OCI-LY3 (cell line): ENCODE results near the gene SLC13A1.
"Not testable (repeated sequence)": the region's sequence is repeated elsewhere in the genome, so short reads cannot be mapped to it uniquely, and the experiment has no call there.

Experiments
- H2AFZ ChIP-seq: fragments of 200-600, 300-600 bp; shearing (Covaris generic); 2 replicates; pipeline ENCODE4 v1.6.0; 2014; ENCODE audit warnings: antibody characterized with exemption, low read depth, low read length
- H3K27ac ChIP-seq: fragments of 200-600, 300-600 bp; sonication (generic); 2 replicates; pipeline ENCODE4 v1.5.1; 2014; ENCODE audit warnings: mild to moderate bottlenecking, low read length, moderate library complexity, mixed read lengths
- H3K27me3 ChIP-seq: fragments of 200-600, 300-600 bp; sonication (generic); 2 replicates; pipeline ENCODE4 v1.6.1; 2014; ENCODE audit warnings: low read depth, low read length, mixed read lengths
- H3K36me3 ChIP-seq: fragments of 200-600, 300-600 bp; sonication (generic); replicated peaks from 2 replicates; pipeline ENCODE3; 2014; ENCODE audit warnings: low read depth, low read length, mixed read lengths
- H3K4me1 ChIP-seq: fragments of 300-600, 200-600 bp; sonication (generic); 2 replicates; pipeline ENCODE4 v1.6.1; 2014; ENCODE audit warnings: low read length, mixed read lengths
- H3K4me2 ChIP-seq: fragments of 200-600, 300-600 bp; sonication (generic); 2 replicates; pipeline ENCODE4 v1.6.1; 2014; ENCODE audit warnings: low read length, mixed read lengths
- H3K4me3 ChIP-seq: fragments of 300-600, 200-600 bp; sonication (generic); 2 replicates; pipeline ENCODE4 v1.5.1; 2014; ENCODE audit warnings: antibody characterized with exemption, mild to moderate bottlenecking, low read length, moderate library complexity
- H3K79me2 ChIP-seq: fragments of 300-600, 200-600 bp; shearing (Covaris generic); 2 replicates; pipeline ENCODE4 v1.6.1; 2014; ENCODE audit warnings: mild to moderate bottlenecking, low read length, mixed read lengths
- H3K9ac ChIP-seq: fragments of 300-600, 200-600 bp; shearing (Covaris generic); 2 replicates; pipeline ENCODE4 v1.6.0; 2014; ENCODE audit warnings: mild to moderate bottlenecking, low read length, moderate library complexity
- H3K9me3 ChIP-seq: fragments of 200-600, 300-600 bp; shearing (Covaris generic); 2 replicates; pipeline ENCODE4 v1.6.1; 2014; ENCODE audit warnings: low read length, mixed read lengths; ENCODE audit not compliant: insufficient read depth
- H4K20me1 ChIP-seq: fragments of 200-600, 300-600 bp; sonication (generic); 2 replicates; pipeline ENCODE4 v1.6.1; 2016; ENCODE audit warnings: low read length, mixed read lengths; ENCODE audit not compliant: insufficient read depth
- EZH2phosphoT487 ChIP-seq: fragments of 200-600 bp; shearing (Covaris generic); IDR thresholded peaks from 2 replicates; pipeline ENCODE4 v1.6.1; 2018; ENCODE audit warnings: antibody characterized with exemption, mixed run types, low read depth
- TF ChIP-seq, protein P1 (sequence below): fragments of 200-600, 300-600 bp; sonication (generic); IDR thresholded peaks from 2 replicates; pipeline ENCODE4 v1.5.1; 2014; ENCODE audit warnings: antibody characterized with exemption, low read length, low read depth

The SLC13A1 gene

DNA sequence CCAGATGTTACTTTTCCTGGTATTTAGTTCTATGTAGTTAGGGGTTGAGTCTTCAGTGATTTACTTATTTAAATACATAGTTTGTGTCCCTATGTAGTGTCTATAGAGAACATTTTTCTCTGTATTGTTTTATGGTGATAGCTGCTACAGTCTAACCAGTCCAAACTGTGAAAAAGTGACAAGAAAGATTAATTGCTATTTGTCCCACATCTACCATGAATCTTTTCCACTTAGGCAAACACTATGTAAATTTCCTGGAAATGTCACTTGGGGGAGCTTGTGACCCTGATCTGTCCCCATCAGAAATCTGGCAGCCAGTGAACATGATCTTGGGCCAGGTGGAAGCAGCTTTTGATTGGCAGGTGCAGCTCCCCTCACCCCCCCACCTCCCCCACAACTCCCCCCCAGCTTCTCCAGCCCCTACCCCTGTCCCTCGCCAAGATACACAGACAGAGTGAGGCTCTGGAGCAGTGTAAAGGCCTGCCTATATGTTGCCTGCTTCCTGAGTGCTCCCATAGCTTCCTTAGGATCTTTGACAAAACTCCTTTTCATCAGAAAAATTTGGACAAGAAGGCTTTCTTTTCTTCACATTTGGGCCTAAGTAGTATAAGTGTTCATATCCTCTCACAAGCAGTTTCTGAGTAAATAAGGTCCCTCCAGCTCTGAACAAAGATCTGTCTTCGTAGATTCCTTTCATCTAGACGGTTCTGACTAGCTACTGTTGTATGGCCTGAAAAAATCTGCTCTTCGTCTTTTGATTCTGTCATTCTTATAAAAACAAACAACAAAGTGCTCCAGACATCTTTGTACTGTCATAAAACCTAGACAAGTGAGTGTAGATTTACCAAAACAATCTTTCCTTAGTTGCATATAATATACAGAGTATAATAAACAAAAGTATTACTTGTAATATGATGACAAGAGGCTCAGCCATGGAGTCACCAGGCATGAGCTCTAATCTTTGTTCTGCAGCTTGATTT is 31.5 kb upstream of the SLC13A1 start:
- no peak overlapping the region for H2AFZ ChIP-seq
- no peaks in the 10 kb centered on the region for H3K36me3 ChIP-seq
- no peak overlapping the region for H3K9ac ChIP-seq
- H4K20me1 ChIP-seq, result no peaks in the 10 kb centered on the region
- no peaks in the 10 kb centered on the region for H3K4me1 ChIP-seq
- H3K9me3 ChIP-seq, result no peaks in the 10 kb centered on the region
- no peaks in the 10 kb centered on the region for H3K27me3 ChIP-seq
- TF ChIP-seq, protein P1, sequence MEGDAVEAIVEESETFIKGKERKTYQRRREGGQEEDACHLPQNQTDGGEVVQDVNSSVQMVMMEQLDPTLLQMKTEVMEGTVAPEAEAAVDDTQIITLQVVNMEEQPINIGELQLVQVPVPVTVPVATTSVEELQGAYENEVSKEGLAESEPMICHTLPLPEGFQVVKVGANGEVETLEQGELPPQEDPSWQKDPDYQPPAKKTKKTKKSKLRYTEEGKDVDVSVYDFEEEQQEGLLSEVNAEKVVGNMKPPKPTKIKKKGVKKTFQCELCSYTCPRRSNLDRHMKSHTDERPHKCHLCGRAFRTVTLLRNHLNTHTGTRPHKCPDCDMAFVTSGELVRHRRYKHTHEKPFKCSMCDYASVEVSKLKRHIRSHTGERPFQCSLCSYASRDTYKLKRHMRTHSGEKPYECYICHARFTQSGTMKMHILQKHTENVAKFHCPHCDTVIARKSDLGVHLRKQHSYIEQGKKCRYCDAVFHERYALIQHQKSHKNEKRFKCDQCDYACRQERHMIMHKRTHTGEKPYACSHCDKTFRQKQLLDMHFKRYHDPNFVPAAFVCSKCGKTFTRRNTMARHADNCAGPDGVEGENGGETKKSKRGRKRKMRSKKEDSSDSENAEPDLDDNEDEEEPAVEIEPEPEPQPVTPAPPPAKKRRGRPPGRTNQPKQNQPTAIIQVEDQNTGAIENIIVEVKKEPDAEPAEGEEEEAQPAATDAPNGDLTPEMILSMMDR, result no peak
- no peak for TF ChIP-seq EZH2phosphoT487
- H3K27ac ChIP-seq, result no peak overlapping the region
- H3K79me2 ChIP-seq, result no peaks in the 10 kb centered on the region
- no peak overlapping the region for H3K4me3 ChIP-seq
- no peak overlapping the region for H3K4me2 ChIP-seq

DNA sequence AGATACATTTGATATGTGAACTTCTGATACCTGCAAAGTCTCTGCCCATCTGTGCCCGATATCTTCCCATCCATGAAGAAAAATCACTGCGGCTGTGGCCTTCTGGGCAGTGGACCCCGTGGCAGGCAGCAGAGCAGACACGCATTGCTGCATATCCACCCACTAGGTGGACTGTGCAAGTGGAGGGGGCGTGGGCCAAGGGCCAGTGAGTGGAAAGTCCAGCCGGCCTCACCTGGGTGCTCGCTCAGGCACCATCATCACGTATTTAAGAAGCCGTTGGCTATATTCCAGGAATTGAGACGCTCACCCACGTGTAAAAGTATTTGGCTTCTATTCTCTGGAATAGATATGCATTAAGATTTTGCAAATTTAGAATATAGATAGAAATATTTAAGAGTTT is 30.8 kb upstream of the SLC13A1 start:
- H3K27me3 ChIP-seq, result no peaks in the 10 kb centered on the region
- no peaks in the 10 kb centered on the region for H3K9me3 ChIP-seq
- no peaks in the 10 kb centered on the region for H3K4me1 ChIP-seq
- no peak overlapping the region for H3K4me3 ChIP-seq
- H2AFZ ChIP-seq, result no peak overlapping the region
- H3K36me3 ChIP-seq, result no peaks in the 10 kb centered on the region
- H3K9ac ChIP-seq, result no peak overlapping the region
- H3K27ac ChIP-seq, result no peak overlapping the region
- H4K20me1 ChIP-seq, result no peaks in the 10 kb centered on the region
- no peaks in the 10 kb centered on the region for H3K79me2 ChIP-seq
- no peak overlapping the region for H3K4me2 ChIP-seq
- TF ChIP-seq, protein P1, result no peak
- TF ChIP-seq EZH2phosphoT487, result no peak

DNA sequence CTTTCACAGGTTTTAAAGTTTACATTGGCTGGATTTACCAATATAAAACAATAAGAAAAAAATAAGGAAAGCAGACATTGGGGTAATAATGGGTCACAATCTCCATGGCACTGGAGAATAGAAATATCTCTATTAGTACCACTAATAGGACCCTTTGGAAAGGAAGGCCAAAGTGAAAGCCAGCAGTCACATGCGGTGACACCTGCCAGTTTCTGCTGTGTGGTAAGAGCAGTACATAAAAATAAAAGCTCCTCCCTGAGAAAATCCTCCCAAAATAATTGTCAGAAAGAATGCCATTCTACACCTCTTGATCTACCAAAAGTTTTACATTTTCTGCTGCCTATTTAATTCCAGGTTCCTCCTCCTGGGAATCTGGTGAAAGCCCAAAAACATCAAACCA is 30.4 kb upstream of the SLC13A1 start:
- Histone ChIP-seq H4K20me1 (no peaks in the 10 kb centered on the region), H3K36me3 (no peaks in the 10 kb centered on the region), H3K4me3 (no peak overlapping the region), H2AFZ (no peak overlapping the region), H3K4me2 (no peak overlapping the region), H3K27me3 (no peaks in the 10 kb centered on the region), H3K79me2 (no peaks in the 10 kb centered on the region), H3K9me3 (no peaks in the 10 kb centered on the region), H3K9ac (no peak overlapping the region), H3K4me1 (no peaks in the 10 kb centered on the region), H3K27ac (no peak overlapping the region)
- TF ChIP-seq, protein P1, result no peak
- no peak for TF ChIP-seq EZH2phosphoT487

DNA sequence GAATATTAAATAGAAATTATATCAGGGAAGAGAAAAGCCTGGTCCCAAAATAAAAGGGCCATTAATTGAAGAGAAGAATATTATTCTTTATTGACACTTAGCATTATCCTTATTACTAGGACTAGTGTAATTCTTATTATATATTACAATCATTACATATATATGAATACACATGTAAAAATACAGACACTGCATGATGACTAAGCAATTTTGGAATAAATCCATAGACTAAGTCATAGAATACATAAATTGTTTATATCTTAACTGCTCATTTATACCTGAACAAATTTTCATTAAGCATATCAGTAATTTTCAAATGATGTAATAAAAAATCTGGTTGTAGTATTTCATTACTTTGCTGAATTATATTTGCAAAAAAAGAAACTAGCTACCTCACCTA is 29.7 kb upstream of the SLC13A1 start:
- no peaks in the 10 kb centered on the region for H3K36me3 ChIP-seq
- no peaks in the 10 kb centered on the region for H4K20me1 ChIP-seq
- H3K4me1 ChIP-seq, result no peaks in the 10 kb centered on the region
- no peak overlapping the region for H3K9ac ChIP-seq
- H3K4me3 ChIP-seq, result no peak overlapping the region
- H3K79me2 ChIP-seq, result no peaks in the 10 kb centered on the region
- no peak overlapping the region for H3K4me2 ChIP-seq
- no peaks in the 10 kb centered on the region for H3K27me3 ChIP-seq
- H3K27ac ChIP-seq, result no peak overlapping the region
- no peak overlapping the region for H2AFZ ChIP-seq
- TF ChIP-seq, protein P1, result no peak
- TF ChIP-seq EZH2phosphoT487, result no peak
- H3K9me3 ChIP-seq, result no peaks in the 10 kb centered on the region

DNA sequence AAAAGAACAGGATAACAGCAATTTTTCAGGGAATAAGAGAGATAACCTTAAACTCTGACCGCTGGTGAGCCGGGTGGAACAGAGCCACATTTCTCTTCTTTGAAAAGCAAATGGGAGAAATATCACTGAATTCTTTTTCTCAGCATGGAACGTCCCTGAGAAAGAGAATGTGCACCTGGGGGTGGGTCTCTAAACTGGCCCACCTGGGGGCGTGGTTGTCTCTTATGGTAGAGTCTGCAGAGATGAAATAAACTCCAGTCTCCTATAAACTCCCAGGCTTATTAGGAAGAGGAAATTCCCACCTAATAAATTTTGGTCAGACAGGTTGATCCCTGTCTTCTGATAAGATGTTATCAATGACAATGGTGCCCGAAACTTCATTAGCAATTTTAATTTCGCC is 27.9 kb upstream of the SLC13A1 start:
- H3K9me3 ChIP-seq, H3K79me2 ChIP-seq, H3K27ac ChIP-seq, H3K4me1 ChIP-seq, H3K9ac ChIP-seq, H3K36me3 ChIP-seq, H2AFZ ChIP-seq, H3K4me3 ChIP-seq, H3K27me3 ChIP-seq, H4K20me1 ChIP-seq, H3K4me2 ChIP-seq: not testable (repeated sequence)
